Panc1 (cell line): Measurements from ENCODE around the gene EPHA7. TPM values are rescaled to one million over a fixed set of nuclear protein-coding genes. Genes with fewer than 3 reads are reported as not detected.

ENCODE experiments used
- ATAC-seq: fragments of 200-7000 bp; cut with Tn5 transposase; 2 replicates; pipeline ENCODE4 v1.9.1; 2020; ENCODE audit warnings: mild to moderate bottlenecking, moderate library complexity
- BruUV-seq: library from RNA; stranded (reverse); fragments of 400-500 nt; replicated peaks from 2 replicates; lab custom pipeline; 2021; lab: Mats Ljungman, UMichigan
- CTCF ChIA-PET: fragments of 300-600 bp; sonication (Branson Sonifier 250); formaldehyde crosslinking; loops from one replicate; lab custom pipeline; 2022; ENCODE audit warnings: antibody characterized with exemption; lab: Charles Lee
- POLR2A ChIA-PET: fragments of 300-600 bp; sonication (Branson Sonifier 250); formaldehyde crosslinking; loops from one replicate; lab custom pipeline; 2022; ENCODE audit warnings: antibody characterized with exemption; lab: Charles Lee
- DNase-seq: peaks from one replicate; pipeline ENCODE4 v3.0.0-alpha.2; 2010; ENCODE audit warnings: low read depth, low spot score
- H3K27ac ChIP-seq: 2 replicates; pipeline ENCODE4 v1.5.1; 2011; ENCODE audit warnings: mild to moderate bottlenecking, low read length, inconsistent platforms
- H3K27me3 ChIP-seq: fragments of 200-500 bp; sonication (Bioruptor generic); 2 replicates; pipeline ENCODE4 v1.6.0; 2014; ENCODE audit warnings: low read length, inconsistent platforms; ENCODE audit not compliant: control insufficient read depth, insufficient read depth
- H3K36me3 ChIP-seq: fragments of 200-500 bp; sonication (Bioruptor generic); 2 replicates; pipeline ENCODE4 v1.5.1; 2014; ENCODE audit warnings: inconsistent platforms, mild to moderate bottlenecking, low read length, moderate library complexity; ENCODE audit not compliant: control insufficient read depth, insufficient read depth
- H3K4me1 ChIP-seq: 2 replicates; pipeline ENCODE4 v1.5.1; 2011; ENCODE audit warnings: inconsistent platforms, mild to moderate bottlenecking, low read length, moderate library complexity; ENCODE audit not compliant: control insufficient read depth, insufficient read depth
- H3K4me3 ChIP-seq, 2 experiments: 2 replicates each; pipeline ENCODE4 v1.5.1; 2011 to 2012; ENCODE audit warnings: low read depth in 2 of 2, low read length in 2 of 2, mild to moderate bottlenecking in 2 of 2, inconsistent platforms in 1 of 2, moderate library complexity in 1 of 2
- H3K9me3 ChIP-seq: fragments of 200-500 bp; sonication (Bioruptor generic); 2 replicates; pipeline ENCODE4 v1.5.1; 2014; ENCODE audit warnings: low read depth, mild to moderate bottlenecking, inconsistent platforms, low read length, moderate library complexity; ENCODE audit not compliant: control insufficient read depth, insufficient read depth
- CTCF ChIP-seq: fragments of 450-650 bp; IDR thresholded peaks from 2 replicates; pipeline ENCODE4 v1.5.1; 2017; ENCODE audit warnings: mild to moderate bottlenecking
- POLR2AphosphoS5 ChIP-seq: IDR thresholded peaks from 2 replicates; pipeline ENCODE4 v1.6.1; 2012; ENCODE audit warnings: mild to moderate bottlenecking, low read depth, low read length, moderate library complexity
- REST ChIP-seq, 2 experiments: IDR thresholded peaks; 2 replicates each; pipeline ENCODE4 v1.6.1; 2011 to 2012; ENCODE audit warnings: low read depth in 2 of 2, control low read depth in 1 of 2, low read length in 1 of 2, mild to moderate bottlenecking in 1 of 2, moderate library complexity in 1 of 2; ENCODE audit not compliant: insufficient read depth in 1 of 2
- SIN3A ChIP-seq: IDR thresholded peaks from 2 replicates; pipeline ENCODE4 v1.6.1; 2012; ENCODE audit warnings: low read depth, mild to moderate bottlenecking, low read length, moderate library complexity, borderline replicate concordance; ENCODE audit not compliant: insufficient read depth
- TCF7L2 ChIP-seq: IDR thresholded peaks from 2 replicates; pipeline ENCODE4 v1.6.1; 2011; ENCODE audit warnings: mild to moderate bottlenecking, low read depth, low read length, inconsistent platforms
- in situ Hi-C: cut with HindIII; loops from 2 replicates; pipeline ENCODE4 v1.10.0; 2016; ENCODE audit warnings: low sequenced_read_pairs, low pct_unique_long_range_greater_than_20kb
- intact Hi-C: fragments of 100-400 bp; cut with micrococcal nuclease; formaldehyde crosslinking; loops from one replicate; pipeline ENCODE4 v1.10.0; 2022; ENCODE audit not compliant: unreplicated experiment
- total RNA-seq: library from RNA; stranded (reverse); gene quantifications from one replicate; pipeline ENCODE4 v1.2.1, GENCODE V29; 2021; ENCODE audit not compliant: unreplicated experiment

The EPHA7 gene
- total RNA-seq, 1 experiment from 2014 or later, result 8.6 TPM

GRCh38 chr6:93304505-93304904 is 114.9 kb downstream of the EPHA7 start:
- Histone ChIP-seq H3K4me1 (no peaks in the 10 kb centered on the region; the same call in 1 of the 2 replicates), H3K4me3 (no peak overlapping the region), H3K27ac (no peak overlapping the region), H3K9me3 (no peaks in the 10 kb centered on the region), H3K36me3 (no peaks in the 10 kb centered on the region), H3K27me3 (no peaks in the 10 kb centered on the region)
- ATAC-seq, result no peak
- CTCF ChIA-PET, result no interaction called here
- TF ChIP-seq REST (IDR thresholded peaks at IDR 0.05; ENCODE audit: insufficient read depth in 1 of 2, low read depth in 2 of 2, low read length in 1 of 2), result no peak
- no peak for TF ChIP-seq TCF7L2
- no peak for TF ChIP-seq SIN3A
- TF ChIP-seq POLR2AphosphoS5, result no peak
- no peak for TF ChIP-seq CTCF
- intact Hi-C loops (no loop called here), in situ Hi-C loops (no loop called here)
- DNase-seq, result no peak
- BruUV-seq, result no TSS peak
- POLR2A ChIA-PET, result no interaction called here

- intact Hi-C loops, result no loop called here
- no peaks in the 10 kb centered on the region for H3K36me3 ChIP-seq
- H3K27me3 ChIP-seq, result no peaks in the 10 kb centered on the region
- no peak overlapping the region for H3K27ac ChIP-seq
- peak; percentile 66 for ATAC-seq
- POLR2A ChIA-PET, result no interaction called here
- no peaks in the 10 kb centered on the region; the same call in 1 of the 2 replicates for H3K4me1 ChIP-seq
- H3K4me3 ChIP-seq, result no peak overlapping the region
- peak; percentile 61 for DNase-seq
- no TSS peak for BruUV-seq
- in situ Hi-C loops, result no loop called here
- CTCF ChIA-PET, result no interaction called here
- no peak for TF ChIP-seq SIN3A
- no peak for TF ChIP-seq TCF7L2
- TF ChIP-seq REST (IDR thresholded peaks at IDR 0.05; ENCODE audit: insufficient read depth in 1 of 2, low read depth in 2 of 2, low read length in 1 of 2), result no peak
- no peak for TF ChIP-seq POLR2AphosphoS5
- no peak for TF ChIP-seq CTCF
- H3K9me3 ChIP-seq, result no peaks in the 10 kb centered on the region
These were observed 118.7 kb downstream of the EPHA7 start for GRCh38 chr6:93300661-93301060.
